Activated CD4-positive, CD25-positive, alpha-beta regulatory T cell (primary cell): Measurements from ENCODE around the gene C1orf232.

Experiments
- DNase-seq, 4 experiments: peaks; one replicate each; lab custom pipeline; 2025; lab: John Stamatoyannopoulos, UW

C1orf232 gene

DNA sequence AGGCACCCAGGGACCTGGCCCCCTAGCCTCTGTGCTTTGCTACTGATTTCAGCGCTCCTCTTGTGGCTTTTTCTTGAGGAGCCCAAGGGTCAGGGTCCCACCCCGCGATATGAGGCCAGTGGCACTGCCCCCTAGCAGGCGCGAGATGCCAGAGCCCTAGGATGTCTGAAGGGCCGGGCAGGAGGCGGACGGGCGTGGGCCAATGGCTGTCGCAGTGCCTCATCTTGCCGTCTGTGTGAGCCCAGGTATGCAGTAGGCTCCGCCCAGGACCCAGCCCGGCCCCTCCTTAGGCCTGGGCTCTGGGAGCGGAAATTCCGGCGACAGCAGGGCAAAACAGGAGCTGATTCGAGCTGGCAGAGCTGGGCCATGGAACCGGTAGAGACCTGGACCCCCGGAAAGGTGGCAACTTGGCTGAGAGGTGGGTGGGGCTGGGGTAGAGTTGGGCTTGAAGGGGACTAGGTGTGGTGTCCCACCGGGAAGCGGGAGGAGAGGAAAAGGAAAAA lies 8.5 kb upstream of the C1orf232 start, which contains the start of gene CNKSR1:
CNKSR1 (plus strand) TSS at position 310 of the 503 bp plus-strand sequence; CDS start at position 367, 57 bp downstream.
- DNase-seq, result no peak

DNA sequence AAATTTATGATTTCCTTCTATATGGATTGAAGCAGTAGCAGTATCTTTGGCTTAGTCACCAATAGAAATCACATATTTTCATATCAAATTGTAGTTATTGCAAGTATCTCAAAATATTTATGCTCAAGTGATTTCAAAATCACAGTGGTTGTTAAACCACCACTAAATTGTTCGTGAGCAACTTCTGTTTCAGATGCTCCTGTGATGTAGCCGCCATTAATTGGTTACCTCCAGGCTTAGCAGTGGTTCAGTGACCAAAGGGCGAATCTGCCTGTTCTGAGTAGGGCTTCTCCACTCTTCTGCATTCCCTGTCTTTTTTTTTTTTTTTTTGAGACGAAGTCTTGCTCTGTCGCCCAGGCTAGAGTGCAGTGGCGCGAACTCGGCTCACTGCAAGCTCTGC lies 6.6 kb upstream of the C1orf232 start:
- DNase-seq, result no peak

DNA sequence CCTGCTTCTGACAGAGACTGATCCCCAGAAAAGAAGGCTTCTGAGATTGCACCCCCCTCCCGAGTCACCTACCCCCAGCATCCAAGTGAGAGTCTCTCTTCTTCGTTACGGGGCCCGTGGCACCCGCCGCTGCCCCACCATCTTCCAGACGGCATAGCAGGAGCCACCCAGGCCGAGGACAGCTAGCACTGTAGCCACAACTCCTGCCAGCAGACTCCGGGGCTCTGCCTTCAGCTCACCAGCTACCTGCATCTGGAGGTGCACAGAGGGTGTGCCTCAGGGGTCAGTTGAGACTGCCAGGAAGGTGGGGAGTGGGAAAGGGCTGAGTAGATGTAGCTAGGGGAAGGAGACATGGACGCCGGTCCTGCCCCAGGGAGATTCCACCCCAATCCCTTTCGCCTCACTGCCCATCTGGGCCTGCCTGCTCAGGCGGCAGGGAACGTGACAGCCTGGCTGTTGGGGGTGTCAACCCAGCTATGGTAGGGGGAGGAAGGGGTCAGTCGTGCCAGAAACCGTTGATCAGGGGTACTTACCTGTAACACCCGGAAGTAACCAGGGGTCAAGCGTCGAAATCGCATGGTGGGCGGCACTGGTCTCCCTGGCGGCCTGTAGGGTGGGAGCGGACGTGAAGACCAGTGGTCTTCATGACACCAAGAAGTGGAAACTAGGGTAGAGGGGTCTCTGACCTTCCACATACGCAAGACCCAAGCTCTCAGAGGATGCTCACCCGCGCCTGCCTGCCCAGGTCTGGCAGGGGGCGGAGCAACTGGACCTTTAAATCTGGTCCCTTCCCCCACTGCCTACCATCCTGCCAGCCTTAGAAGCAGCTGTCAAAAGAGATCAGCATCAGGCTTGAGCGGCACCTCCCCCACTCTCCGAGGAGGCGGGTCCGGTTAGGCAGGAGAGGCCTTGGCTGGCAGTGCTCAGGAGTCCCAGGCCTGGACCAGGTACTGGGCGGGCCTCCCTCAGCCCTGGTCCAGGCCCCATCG lies 2.6 kb upstream of the C1orf232 start, which contains the start of gene ZNF593OS:
ZNF593OS (minus strand) TSS at position 749 of the 989 bp plus-strand sequence; CDS start at position 578, 171 bp downstream.
- no peak for DNase-seq

DNA sequence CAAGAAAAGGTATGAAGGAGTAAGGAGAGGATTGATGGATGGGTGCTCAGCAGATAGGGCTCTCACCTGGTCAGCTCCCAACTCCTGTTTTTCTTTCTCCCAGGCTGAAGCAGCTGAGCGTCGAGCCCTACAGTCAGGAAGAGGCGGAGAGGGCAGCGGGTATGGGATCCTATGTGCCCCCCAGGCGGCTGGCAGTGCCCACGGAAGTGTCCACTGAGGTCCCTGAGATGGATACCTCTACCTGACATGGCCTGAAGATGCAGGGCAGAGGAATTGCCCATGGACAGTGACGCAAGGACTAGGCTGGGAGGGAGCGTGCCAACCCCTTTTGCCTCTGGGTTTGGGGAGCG lies 1.7 kb upstream of the C1orf232 start:
- DNase-seq, result no peak

DNA sequence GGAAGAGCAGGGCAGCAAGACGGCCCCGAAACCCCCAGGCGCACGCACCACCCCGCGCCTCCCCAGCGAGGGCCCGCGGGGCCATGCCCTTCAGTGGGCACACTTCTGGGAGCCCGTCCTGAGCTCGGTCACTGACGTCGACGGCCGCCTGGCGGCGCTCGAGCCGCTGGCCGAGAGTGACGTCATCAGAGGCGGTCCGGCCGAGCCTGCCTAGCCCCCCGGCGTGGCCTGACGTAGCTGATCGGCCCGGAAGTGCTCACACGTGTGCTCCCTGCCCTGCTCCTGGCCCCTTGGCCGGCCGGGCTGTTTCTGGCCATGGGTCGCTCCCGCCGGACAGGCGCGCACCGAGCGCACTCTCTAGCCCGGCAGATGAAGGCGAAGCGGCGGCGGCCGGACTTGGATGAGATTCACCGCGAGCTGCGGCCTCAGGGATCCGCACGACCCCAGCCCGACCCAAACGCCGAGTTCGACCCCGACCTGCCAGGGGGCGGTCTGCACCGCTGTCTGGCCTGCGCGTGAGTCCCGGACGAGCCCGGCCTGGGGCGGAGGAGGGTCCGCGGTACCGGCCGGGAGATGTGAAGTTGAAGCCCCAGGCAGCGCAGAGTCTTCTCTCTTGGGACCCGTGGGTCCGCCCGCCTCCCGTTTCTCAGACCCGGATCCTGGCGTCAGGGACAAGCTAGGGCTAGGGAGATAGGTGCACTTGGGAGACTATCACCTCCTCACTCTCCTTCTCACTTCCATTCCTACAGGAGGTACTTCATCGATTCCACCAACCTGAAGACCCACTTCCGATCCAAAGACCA lies 1.1 kb upstream of the C1orf232 start, which contains the start of gene ZNF593:
ZNF593 (plus strand) TSS at position 240 of the 803 bp plus-strand sequence; CDS start at position 316, 76 bp downstream.
- DNase-seq, result peak; percentile 64 to 77 (median 69)

DNA sequence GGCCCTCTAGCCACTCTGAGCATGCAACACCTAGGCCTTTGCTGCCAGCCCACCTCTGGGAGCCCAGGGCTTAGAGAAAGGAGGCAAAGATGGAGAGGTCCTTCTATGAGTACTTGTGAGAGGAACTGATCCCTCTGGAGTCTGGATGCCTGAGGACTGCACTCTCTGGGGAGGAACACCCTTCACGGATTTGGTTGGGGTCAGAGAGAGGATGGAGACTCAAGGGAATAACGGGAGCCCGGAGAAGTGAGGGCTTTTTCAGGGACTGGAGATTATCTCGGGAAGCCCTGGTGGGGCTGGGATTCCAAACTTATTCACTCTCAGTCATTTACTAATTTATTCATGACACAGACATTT lies 413 bp upstream of the C1orf232 start:
- no peak for DNase-seq

DNA sequence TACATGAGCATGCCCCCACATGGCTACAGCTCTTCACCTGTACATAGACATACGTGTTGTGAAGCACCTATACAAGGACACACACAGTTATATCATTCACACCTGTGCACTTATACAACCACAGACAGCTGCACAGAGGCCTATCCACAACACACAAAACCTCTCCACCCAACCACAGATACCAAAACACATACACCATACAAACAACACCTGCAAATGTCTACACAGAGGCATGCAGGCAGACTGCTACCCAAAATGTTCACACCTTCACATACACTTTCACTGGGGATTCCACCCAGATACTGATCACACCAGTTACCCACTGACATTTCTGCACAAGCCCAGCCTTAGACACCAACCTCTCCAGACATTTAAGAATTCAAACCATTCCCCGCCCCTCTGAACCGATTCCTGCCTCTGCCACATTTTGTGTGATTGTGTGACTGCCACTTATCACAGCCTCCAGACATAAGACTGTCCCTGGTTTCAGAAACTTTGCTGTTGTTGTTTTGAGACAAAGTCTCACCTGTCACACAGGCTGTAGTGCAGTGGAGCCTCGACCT lies 2.0 kb downstream of the C1orf232 start:
- no peak for DNase-seq

DNA sequence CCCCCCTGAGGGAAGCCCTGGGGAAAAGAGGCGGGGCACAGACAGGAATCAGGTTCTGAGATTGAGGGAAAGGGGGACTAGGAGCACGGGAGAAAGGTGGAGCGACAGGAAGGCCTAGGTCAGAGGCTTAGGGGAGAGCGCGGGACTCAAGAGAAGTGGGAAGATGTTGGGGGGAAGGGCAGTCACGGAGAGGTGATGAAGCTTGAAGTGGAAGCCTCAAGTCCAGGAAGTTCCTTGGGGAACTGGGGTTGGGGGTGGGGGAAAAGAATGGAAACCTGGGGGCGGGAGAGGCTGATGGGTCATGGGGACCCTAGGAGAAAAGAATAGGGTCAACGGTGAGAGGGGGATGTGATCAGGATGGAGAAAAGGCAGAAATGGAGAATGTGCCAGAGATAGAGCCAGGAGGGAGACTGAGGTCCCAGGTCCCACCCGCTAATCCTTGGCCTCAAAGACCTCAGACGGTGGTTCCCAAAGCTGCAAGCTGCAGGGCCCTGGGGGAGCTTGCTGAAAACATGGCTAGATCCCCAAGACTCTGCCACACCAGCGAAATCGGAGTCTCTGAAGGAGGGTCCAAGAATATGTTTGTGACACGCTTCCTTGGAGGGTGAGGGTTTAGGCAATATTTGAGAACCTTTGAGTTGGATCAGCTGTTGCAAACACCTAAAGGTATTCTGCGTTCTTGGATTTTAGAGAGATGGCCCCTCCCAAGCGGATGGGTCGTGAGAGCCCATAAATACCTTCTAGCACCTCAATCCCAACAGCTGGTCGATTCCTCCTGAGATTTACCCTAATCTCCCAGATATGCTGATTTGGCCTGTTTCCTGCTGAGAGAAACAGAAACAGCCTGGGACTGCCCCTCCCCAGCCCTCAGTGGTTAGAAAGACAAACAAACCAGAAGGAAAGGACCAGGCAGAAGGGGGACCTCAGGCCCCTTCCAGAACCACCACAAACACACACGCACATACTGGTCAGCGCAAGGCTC lies 3.6 kb downstream of the C1orf232 start:
- no peak for DNase-seq

DNA sequence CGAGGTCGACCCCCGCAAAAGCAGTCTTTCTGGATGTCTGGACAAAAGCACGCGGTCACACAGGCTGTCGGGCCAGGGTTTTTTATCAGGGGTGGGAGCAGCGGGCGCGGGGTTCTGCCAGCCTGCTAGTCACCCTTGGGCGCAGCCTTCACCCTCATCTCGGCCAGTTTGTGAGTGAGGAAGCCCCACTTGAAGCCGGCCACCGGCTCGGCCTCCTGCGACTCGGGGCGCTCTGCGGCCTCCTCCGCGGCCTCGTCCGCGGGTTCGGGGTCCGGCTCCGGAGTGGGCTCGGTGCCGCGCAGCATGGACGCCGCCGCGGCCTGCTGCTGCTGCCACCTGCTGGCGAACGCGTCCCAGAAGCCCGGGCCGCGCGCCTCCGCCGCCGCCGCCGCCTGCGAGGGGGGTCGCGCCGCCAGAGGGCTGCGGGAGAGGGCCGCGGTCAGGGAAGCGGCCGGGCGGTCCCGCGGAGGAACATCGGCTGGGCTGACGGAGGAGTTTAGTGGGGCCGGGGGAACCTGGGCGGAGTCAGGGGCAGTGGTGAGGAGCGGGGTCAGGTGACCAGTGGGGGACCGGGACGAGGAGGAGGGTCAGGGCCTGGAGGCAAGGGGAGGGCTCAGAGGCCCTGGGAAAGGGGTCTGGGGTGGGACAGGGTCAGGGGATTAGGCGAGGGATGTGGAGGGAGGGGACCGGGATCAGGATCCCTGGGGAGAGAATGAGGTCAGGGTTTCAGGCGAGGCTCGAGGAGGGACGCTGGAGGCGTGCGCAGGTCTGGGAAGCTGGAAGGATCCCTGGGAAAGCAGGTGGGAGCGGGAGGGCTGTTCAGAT lies 4.5 kb downstream of the C1orf232 start:
- peak in 3 of 4 experiments; percentile 25 to 31 (median 30) for DNase-seq

DNA sequence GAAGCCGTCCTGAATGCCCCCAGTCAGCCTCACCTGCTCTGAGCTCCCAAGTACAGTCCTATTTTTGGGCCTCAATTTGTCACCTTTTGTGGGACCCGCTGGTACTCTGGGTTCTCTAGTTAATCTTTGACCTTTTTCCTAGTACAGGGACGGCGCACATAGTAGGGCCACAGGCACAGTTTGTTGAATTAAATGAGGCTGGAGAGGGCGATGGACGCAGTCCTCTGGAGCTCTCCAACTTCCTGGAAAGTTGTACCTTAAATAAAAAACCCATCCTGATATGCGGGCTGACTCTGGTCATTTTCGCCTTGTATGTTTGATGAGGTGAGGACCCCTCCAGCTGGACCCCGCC lies 5.1 kb downstream of the C1orf232 start:
- DNase-seq, result no peak

DNA sequence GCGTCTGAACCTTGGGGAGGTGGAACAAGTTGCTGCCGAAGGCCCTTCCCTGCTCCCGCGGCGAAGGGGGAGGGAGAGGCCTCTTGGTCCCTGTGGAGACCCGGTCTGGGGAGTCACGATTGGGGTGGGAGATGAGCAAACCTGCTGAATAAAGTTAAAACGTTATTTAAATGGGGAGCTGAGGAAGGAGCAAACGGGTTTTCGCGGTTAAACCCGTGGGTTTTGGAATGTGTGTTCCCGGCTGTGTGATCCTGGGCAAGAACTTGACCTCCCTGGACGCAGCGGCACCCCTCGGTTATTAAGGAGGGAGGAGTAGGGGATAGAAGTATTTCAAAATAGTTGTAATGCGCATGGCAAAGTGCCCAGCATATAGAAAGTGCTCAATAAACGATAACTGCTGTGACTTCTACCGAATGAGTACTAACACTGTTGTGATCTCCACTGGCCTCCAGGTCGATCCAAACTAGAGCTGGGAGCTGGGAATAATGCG lies 6.5 kb downstream of the C1orf232 start:
- no peak for DNase-seq

DNA sequence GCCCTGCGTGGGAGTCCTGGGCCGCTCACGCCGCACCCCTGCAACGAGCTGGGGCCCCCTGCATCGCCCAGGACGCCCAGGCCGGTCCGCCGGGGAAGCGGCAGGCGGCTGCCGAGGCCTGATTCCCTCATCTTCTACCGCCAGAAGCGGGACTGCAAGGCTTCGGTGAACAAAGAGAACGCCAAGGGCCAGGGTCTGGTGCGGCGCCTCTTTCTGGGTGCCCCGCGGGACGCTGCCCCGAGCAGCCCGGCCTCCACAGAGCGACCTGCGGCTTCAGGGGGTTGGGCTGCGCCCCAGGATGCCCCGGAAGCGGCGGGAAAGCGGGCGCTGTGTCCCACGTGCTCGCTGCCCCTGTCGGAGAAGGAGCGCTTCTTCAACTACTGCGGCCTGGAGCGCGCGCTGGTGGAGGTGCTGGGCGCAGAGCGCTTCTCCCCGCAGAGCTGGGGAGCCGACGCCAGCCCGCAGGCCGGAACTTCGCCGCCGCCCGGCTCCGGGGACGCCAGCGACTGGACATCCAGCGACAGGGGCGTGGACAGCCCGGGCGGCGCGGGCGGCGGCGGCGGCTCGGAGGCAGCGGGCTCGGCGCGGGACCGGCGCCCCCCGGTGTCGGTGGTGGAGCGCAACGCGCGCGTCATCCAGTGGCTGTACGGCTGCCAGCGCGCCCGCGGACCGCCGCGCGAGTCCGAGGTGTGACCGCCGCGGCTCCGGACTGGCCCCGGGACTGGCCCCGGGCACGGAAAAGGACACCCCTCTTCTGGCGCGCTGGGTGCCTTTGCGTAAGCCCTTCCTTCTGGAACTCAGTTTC lies 7.1 kb downstream of the C1orf232 start:
- DNase-seq, result no peak

DNA sequence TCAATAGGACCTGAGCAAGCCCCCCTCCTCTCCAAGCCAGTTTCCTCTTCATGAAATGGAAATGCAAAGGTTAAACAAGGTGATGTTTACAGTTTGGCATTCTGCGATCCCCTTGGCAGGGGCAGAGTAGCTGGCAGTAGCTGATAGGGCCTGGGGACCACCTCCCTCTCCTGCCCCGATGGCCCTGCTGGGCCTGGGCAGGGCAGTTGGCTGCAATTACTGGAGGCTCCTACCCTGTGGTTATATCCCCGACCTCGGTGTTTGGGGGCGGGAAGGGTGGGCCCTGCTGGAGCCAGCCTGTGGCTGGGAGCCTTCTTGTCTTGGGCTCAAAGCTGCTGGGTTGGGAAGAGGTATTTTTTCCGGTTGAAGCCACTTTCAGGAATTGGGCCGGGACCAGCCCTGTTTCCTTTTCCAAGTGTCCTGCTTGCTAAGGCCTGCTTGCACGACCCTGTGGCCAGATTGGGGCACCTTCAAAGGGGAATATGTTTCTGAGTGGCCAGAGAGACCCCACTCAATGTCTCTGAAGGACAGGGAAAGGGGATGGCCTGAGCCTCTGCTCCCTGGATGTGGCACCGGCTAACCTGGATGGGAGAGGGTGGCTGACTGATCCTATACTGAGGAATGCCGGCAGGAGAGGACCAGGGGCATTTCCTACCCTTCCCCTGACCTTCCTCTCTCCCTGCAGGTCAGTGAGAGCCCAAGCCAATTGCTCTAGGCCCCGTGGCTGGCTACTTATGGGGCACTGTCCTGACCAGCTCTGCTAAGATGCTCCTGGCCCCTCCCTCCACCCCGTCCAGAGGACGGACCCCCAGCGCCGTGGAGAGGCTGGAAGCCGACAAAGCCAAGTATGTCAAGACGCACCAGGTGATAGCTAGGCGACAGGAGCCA lies 8.0 kb downstream of the C1orf232 start:
- DNase-seq, result no peak

DNA sequence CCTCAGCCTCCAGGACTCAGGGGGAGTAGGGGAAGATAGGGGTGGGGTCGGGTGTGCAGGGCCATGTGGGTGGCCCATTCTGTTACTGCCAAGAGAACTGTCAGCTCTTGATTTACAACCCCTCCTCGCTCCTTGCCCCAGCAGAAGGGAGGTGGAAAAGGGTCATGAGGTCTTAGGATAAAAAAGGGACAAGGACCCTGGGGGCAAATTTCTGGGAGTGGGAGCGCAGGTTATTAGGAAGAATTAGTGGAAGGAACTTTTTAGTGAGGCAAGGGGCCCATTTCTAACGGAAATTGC lies 9.1 kb downstream of the C1orf232 start:
- no peak for DNase-seq

DNA sequence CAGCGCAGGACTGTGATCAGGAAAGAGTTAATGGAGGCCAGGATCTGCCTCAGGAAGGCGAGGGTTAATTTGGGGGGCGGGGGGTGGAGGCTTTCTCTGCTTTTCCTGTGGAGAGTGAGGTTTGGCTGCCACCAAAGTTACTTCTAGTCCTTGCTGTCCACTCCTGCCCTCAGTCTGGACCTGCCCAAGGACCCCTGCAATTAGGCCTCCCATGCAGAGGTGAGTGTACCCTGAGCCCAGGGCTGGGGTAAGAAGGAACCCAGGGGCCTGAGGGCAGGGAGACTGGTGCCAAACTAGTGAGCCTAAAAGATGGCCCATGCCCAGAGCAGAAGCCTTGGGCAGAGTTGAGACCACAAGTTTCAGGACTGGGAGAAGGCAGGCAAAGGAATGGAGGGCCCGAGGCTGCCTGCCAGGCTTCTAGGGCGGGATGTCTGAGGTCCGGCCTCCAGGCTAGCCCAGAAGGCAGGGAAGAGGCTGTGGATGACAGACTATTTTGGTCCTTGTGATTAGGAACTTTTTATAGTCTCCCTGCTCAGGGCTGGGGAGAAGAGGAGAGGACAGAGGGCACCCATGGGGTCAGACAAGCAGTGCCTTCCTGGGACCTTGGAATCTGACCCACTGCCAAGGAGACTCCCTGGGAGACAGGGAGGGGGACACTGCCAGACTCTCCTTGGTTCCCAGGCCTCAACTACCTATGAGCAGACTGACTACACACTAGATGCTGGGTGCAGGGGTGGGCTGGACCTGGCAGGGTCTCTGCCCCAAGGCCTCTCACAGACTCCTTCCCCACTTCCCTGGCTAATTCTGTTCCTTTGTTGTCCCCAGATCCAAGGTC lies 9.6 kb downstream of the C1orf232 start, which contains the start of gene FAM110D:
FAM110D (plus strand) TSS at position 172 of the 835 bp plus-strand sequence. CDS start 2,213 bp downstream, outside the sequence.
- DNase-seq, result no peak

DNA sequence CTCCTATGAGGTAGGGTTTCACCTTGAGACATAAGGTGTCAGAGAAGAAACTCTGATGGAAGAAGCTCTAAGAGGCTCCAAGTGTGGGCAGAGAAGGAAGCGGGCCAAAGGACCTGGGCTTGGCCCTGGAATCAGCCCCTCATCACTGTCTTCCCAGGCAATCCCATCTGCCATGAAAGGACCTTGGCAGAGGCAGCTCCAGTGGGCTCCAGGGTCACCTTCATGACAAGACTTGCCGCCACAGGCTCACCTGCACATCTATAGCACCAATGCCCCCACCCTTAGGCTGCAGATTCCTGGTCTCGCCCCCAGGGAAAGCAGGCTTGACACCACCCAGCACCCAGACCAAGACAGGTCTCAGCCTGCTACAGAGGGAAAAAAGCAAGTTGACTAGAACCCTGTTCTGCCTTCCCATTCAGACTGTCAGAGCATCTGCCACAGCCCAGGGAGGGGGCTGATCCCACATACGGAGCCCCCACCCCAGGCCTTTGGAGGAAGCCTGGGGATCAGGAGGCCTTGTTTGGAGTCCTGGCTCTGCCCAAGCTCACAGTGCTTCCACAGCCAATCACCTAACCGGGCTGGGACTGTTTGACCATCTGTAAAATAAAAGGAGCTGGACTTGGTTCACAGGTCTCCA lies 10.4 kb downstream of the C1orf232 start:
- DNase-seq, result no peak
